Mesendoderm (in vitro differentiated cells): Measurements from ENCODE around the gene RNF26.

Source experiments
- DNase-seq: peaks from one replicate; pipeline ENCODE4 v3.0.0; 2013
- H2AK5ac ChIP-seq: 2 replicates; pipeline ENCODE4 v1.6.1; 2013; ENCODE audit warnings: low read length, inconsistent platforms
- H2BK120ac ChIP-seq: 2 replicates; pipeline ENCODE4 v1.6.1; 2013; ENCODE audit warnings: low read depth, mild to moderate bottlenecking, low read length, moderate library complexity, mixed read lengths
- H2BK15ac ChIP-seq: replicated peaks from 2 replicates; pipeline ENCODE4 v1.6.1; 2013; ENCODE audit warnings: low read depth, mild to moderate bottlenecking, moderate library complexity
- H2BK5ac ChIP-seq: 2 replicates; pipeline ENCODE4 v1.6.1; 2013; ENCODE audit warnings: low read length, inconsistent platforms
- H3K18ac ChIP-seq: 2 replicates; pipeline ENCODE4 v1.6.1; 2013; ENCODE audit warnings: mild to moderate bottlenecking, low read length, mixed read lengths
- H3K23ac ChIP-seq: one replicate; pipeline ENCODE4 v1.6.1; 2013; ENCODE audit warnings: low read length
- H3K27ac ChIP-seq: 2 replicates; pipeline ENCODE4 v1.5.1; 2013; ENCODE audit warnings: low read depth, mild to moderate bottlenecking, inconsistent platforms, low read length, moderate library complexity
- H3K27me3 ChIP-seq: 2 replicates; pipeline ENCODE4 v1.6.1; 2013; ENCODE audit warnings: low read length, control low read depth, mild to moderate bottlenecking, inconsistent platforms; ENCODE audit not compliant: insufficient read depth, poor library complexity
- H3K36me3 ChIP-seq: 2 replicates; pipeline ENCODE4 v1.6.1; 2013; ENCODE audit warnings: low read length, inconsistent platforms; ENCODE audit not compliant: control insufficient read depth, insufficient read depth
- H3K4ac ChIP-seq: one replicate; pipeline ENCODE4 v1.6.1; 2013; ENCODE audit warnings: low read depth, mild to moderate bottlenecking, low read length, moderate library complexity
- H3K4me1 ChIP-seq: 2 replicates; pipeline ENCODE4 v1.6.1; 2013; ENCODE audit warnings: low read depth, low read length, inconsistent platforms; ENCODE audit not compliant: control insufficient read depth
- H3K4me2 ChIP-seq: 2 replicates; pipeline ENCODE4 v1.6.1; 2013; ENCODE audit warnings: low read length
- H3K4me3 ChIP-seq: 2 replicates; pipeline ENCODE4 v1.5.1; 2013; ENCODE audit warnings: mild to moderate bottlenecking, low read length
- H3K56ac ChIP-seq: one replicate; pipeline ENCODE4 v1.6.1; 2013; ENCODE audit warnings: low read length
- H3K79me1 ChIP-seq: 2 replicates; pipeline ENCODE4 v1.6.1; 2013; ENCODE audit warnings: low read length, inconsistent platforms
- H3K79me2 ChIP-seq: 2 replicates; pipeline ENCODE4 v1.6.1; 2013; ENCODE audit warnings: mild to moderate bottlenecking, low read length; ENCODE audit not compliant: control insufficient read depth, insufficient read depth
- H3K9ac ChIP-seq: 2 replicates; pipeline ENCODE4 v1.6.1; 2013; ENCODE audit warnings: low read length, inconsistent platforms
- H4K5ac ChIP-seq: one replicate; pipeline ENCODE4 v1.6.1; 2013; ENCODE audit warnings: low read length
- H4K8ac ChIP-seq: one replicate; pipeline ENCODE4 v1.6.1; 2013; ENCODE audit warnings: low read depth, mild to moderate bottlenecking, control low read depth, low read length, moderate library complexity
- WGBS: extraction: QIAGEN DNeasy Blood & Tissue Kit; methylation state at CpG from one replicate; pipeline ENCODE4 v1.1.7; 2013; ENCODE audit warnings: low lambda C conversion rate, missing lambda C conversion rate; ENCODE audit not compliant: insufficient coverage; ENCODE audit errors: extremely low coverage; 5-methylcytosine and 5-hydroxymethylcytosine counted together

RNF26 gene

DNA sequence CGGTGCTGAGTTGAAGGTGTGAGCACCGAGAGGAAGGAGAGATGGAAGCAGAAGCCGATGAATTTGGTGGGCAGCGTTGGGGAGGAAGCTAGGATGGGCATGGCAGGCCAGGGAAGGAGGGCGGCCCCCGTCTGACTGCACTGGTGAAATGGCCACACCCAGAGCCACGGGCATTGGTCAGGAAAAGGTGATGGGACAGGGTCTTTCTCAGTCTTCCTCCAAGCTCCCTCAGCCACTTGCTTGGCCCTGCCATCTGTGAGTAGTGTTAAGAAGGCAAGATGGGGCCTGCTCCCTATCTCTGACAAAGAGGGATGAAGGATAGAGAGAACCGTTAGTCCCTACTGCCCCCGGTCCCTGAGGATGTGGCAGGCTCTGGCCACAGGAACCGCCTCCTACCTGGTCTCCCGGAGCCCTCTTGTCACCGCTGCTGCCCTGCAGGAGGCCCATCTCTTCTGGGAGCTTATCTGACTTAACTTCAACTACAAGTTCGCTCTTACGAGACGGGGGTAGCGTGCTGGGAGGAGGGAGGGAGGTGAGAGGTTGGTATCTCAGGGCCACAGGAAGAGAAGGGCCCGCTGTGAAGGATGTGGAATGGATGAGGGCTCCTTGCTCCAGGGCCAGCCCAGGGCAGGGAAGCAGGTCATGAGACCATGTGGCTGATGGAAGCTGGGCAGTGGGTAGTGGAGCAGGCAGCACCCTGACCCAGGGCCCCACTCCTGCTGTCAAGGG lies 24.2 kb upstream of the RNF26 start:
- H3K9ac ChIP-seq: no peak overlapping the region
- H3K4me3 ChIP-seq: no peak overlapping the region
- peaks cover 2% of the 10 kb centered on the region for H3K4me1 ChIP-seq
- no peak overlapping the region for H2BK5ac ChIP-seq
- H2AK5ac ChIP-seq: no peak overlapping the region
- H3K27me3 ChIP-seq: no peaks in the 10 kb centered on the region
- peak; percentile 91 for DNase-seq
- no peak overlapping the region for H3K56ac ChIP-seq
- H3K79me2 ChIP-seq: no peaks in the 10 kb centered on the region
- no peak overlapping the region for H2BK120ac ChIP-seq
- no peak overlapping the region for H3K4me2 ChIP-seq
- no peak overlapping the region for H3K18ac ChIP-seq
- H3K27ac ChIP-seq: no peak overlapping the region
- no peak overlapping the region for H3K23ac ChIP-seq
- H3K36me3 ChIP-seq: peaks cover 6% of the 10 kb centered on the region
- no peak overlapping the region for H4K8ac ChIP-seq
- no peak overlapping the region for H3K4ac ChIP-seq
- no CpG with 5 or more reads among the region's 17 CpGs for WGBS
- no peak overlapping the region for H4K5ac ChIP-seq
- peaks cover 2% of the 10 kb centered on the region for H3K79me1 ChIP-seq
- H2BK15ac ChIP-seq: no peak overlapping the region

DNA sequence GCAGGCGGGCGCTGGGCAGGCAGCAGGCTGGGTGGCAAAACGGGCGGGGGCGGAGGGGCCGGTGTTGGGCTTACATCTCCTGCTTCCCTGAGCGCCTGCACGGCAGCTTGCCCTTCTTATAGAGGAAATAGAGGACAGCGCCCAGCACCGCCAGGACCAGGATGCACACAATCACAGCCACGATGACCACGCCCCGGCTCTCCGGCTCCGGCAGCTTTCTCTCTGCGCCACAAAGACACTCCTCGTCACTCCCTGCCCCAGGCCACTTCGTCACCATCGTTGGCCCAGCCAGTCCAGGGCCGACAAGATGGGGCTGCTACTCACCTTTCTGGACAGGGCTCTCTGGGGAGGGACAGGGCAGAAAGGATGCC lies 23.7 kb upstream of the RNF26 start:
- peaks cover 3% of the 10 kb centered on the region for H3K79me1 ChIP-seq
- no peaks in the 10 kb centered on the region for H3K79me2 ChIP-seq
- no peak overlapping the region for H4K8ac ChIP-seq
- no peak overlapping the region for H3K4me3 ChIP-seq
- no peak overlapping the region for H2BK5ac ChIP-seq
- no peaks in the 10 kb centered on the region for H3K27me3 ChIP-seq
- no peak overlapping the region for H3K18ac ChIP-seq
- no peak overlapping the region for H3K23ac ChIP-seq
- no peak overlapping the region for H2AK5ac ChIP-seq
- no peak overlapping the region for H3K4ac ChIP-seq
- no peak overlapping the region for H4K5ac ChIP-seq
- H2BK120ac ChIP-seq: no peak overlapping the region
- H3K9ac ChIP-seq: no peak overlapping the region
- no peak overlapping the region for H3K4me2 ChIP-seq
- no CpG with 5 or more reads among the region's 20 CpGs for WGBS
- H3K36me3 ChIP-seq: peaks cover 6% of the 10 kb centered on the region
- no peak overlapping the region for H3K27ac ChIP-seq
- H2BK15ac ChIP-seq: no peak overlapping the region
- peak overlapping the region; percentile 51 for H3K56ac ChIP-seq
- DNase-seq: no peak
- peaks cover 5% of the 10 kb centered on the region for H3K4me1 ChIP-seq

DNA sequence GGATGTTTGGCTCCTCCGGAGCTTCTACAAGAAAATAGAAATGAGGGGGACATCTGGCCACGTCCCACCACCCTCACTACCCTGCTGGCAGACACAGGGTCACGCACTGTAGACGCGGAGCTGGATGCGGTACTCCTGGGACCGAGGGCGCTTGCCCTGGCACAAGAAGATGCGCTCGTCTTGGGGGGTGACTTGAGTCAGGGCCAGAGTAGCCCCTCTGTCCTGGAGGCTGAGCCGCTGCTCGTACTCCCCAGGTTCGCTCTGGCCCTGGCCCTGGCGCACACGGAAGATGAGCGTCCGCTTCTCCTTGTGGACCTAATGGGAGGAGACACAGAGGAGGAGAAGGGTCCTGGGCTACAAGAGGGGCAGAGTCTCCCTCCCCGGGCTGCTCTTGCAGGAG lies 19.6 kb upstream of the RNF26 start:
- Histone ChIP-seq H2BK5ac (no peak overlapping the region), H3K79me1 (peaks cover 4% of the 10 kb centered on the region), H3K56ac (peak overlapping the region; percentile 90), H3K4me2 (peak overlapping the region; percentile 97), H3K4me3 (no peak overlapping the region), H3K36me3 (peaks cover 4% of the 10 kb centered on the region), H4K5ac (no peak overlapping the region), H3K23ac (no peak overlapping the region), H3K27me3 (no peaks in the 10 kb centered on the region), H4K8ac (no peak overlapping the region), H2BK120ac (no peak overlapping the region), H3K4me1 (peaks cover 32% of the 10 kb centered on the region), H3K9ac (peak overlapping the region; percentile 88), H3K27ac (no peak overlapping the region), H3K18ac (no peak overlapping the region), H2BK15ac (no peak overlapping the region), H2AK5ac (no peak overlapping the region), H3K79me2 (no peaks in the 10 kb centered on the region), H3K4ac (no peak overlapping the region)
- no peak for DNase-seq
- WGBS: no CpG with 5 or more reads among the region's 18 CpGs

DNA sequence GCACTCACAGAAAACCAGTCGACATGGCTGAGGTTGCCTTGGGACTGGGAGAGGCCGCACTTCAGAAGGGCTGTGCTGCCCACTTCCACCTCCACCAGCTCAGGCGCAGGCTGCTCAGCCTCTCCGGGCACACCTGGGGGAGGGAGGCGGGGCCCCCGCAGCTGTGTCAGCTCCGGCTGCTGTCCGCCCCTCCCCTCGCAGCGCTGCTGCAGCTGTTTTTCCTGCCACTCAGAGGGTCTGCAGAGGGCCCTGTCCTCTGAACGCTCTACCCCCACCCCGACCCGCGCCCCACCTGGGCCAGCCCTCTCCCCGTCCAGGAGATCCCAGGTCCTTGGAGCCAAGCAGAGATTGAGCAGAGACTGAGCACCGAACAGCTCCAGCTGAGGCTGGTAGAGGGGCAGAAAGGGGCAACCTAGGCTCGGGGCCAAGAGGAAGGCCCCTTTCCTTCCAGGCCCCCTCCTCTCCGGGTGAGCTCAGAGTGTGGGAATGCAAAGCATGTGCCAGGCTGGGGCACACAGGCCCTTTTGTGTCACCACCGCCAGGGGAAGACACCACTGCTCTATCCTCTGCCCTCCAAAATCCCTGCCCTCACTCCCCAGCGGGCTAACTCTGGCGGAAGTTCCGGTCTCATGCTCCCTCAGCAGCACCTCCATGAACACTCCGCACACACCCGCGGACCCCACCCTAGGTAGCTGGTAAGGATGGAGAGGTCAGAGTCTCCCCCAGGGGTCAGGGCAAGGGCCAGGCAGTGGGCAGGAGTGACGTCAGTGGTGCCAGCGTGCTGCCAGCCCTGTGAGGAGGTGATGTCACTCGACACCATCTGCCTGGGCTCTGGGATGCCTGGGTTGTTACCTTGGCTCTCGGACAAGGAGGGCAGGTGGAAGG lies 19.0 kb upstream of the RNF26 start:
- peak overlapping the region; percentile 97 for H3K4me2 ChIP-seq
- peak overlapping the region; percentile 89 for H3K23ac ChIP-seq
- no peak overlapping the region for H3K18ac ChIP-seq
- no peak overlapping the region for H3K27ac ChIP-seq
- no peaks in the 10 kb centered on the region for H3K79me2 ChIP-seq
- no peak overlapping the region for H2BK5ac ChIP-seq
- no peak overlapping the region for H2BK120ac ChIP-seq
- peaks cover 4% of the 10 kb centered on the region for H3K36me3 ChIP-seq
- no peak overlapping the region for H2AK5ac ChIP-seq
- H3K27me3 ChIP-seq: no peaks in the 10 kb centered on the region
- DNase-seq: peak; percentile 92
- no peak overlapping the region for H4K8ac ChIP-seq
- WGBS: no CpG with 5 or more reads among the region's 29 CpGs
- H3K4me1 ChIP-seq: peaks cover 35% of the 10 kb centered on the region
- no peak overlapping the region for H4K5ac ChIP-seq
- H3K9ac ChIP-seq: peak overlapping the region; percentile 88
- H2BK15ac ChIP-seq: no peak overlapping the region
- H3K56ac ChIP-seq: peak overlapping the region; percentile 90
- H3K79me1 ChIP-seq: peaks cover 4% of the 10 kb centered on the region
- peak overlapping the region; percentile 65 for H3K4me3 ChIP-seq
- no peak overlapping the region for H3K4ac ChIP-seq

DNA sequence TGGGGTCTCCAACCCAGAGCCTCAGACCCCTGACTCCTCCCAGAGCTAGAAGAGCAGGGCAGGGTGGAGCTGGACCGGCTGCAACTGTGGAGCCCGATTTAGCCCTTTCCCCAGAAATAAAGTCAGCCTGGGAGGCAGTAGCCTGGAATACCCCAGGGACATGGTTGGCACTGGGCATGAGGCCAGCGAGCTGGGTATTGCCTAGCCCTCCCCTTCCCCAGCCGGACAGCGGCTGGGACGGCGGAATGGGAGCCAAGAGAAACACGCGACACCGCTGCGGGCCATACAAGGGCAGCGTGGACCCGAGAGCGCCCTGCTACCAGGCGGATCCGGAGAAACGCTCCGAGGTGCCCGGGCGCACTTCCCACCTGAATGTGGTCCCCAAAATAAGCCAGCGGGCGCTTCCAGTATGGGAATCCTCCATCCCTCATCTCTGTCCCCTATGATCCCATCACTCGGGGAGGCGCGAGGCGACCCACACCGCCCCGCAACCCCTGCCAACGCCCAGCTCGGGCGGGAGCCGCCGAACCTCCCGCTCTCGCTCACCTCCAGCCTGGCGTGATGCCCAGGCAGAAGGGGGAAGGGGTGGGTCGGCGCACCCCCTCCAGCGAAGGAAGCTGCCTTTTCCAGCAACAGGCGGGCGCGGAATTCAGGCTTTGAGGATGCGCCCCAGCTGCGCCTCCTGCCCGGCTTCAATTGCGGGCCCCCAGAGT lies 18.2 kb upstream of the RNF26 start:
- no peak overlapping the region for H4K5ac ChIP-seq
- no peak for DNase-seq
- H4K8ac ChIP-seq: no peak overlapping the region
- no peak overlapping the region for H2AK5ac ChIP-seq
- H3K27me3 ChIP-seq: no peaks in the 10 kb centered on the region
- peaks cover 37% of the 10 kb centered on the region for H3K4me1 ChIP-seq
- H3K4me2 ChIP-seq: peak overlapping the region; percentile 97
- H3K23ac ChIP-seq: peak overlapping the region; percentile 89
- no CpG with 5 or more reads among the region's 46 CpGs for WGBS
- peak overlapping the region; percentile 44 for H3K18ac ChIP-seq
- H2BK5ac ChIP-seq: no peak overlapping the region
- H2BK120ac ChIP-seq: no peak overlapping the region
- no peak overlapping the region for H3K4ac ChIP-seq
- peak overlapping the region; percentile 88 for H3K9ac ChIP-seq
- H3K79me1 ChIP-seq: peaks cover 4% of the 10 kb centered on the region
- H3K56ac ChIP-seq: peak overlapping the region; percentile 90
- H3K27ac ChIP-seq: no peak overlapping the region
- peak overlapping the region; percentile 65 for H3K4me3 ChIP-seq
- no peaks in the 10 kb centered on the region for H3K79me2 ChIP-seq
- peaks cover 4% of the 10 kb centered on the region for H3K36me3 ChIP-seq
- H2BK15ac ChIP-seq: no peak overlapping the region
